ENCODE data around the gene GEMIN7. TPM values are rescaled to one million over a fixed set of nuclear protein-coding genes. Genes with fewer than 3 reads are reported as not detected.

The GEMIN7 gene
- total and polyA plus RNA-seq, 11 donors = 11.4 to 40.8 (median 17.2) TPM

GRCh38 chr19:45135176-45135885, 56.3 kb downstream of the GEMIN7 start:
- 94 to 98% (median 97%) methylated on average over 21 of the region's 21 CpGs for WGBS, 4 donors
- DNase-seq = no peak
- no peaks in the 10 kb centered on the region for H3K9me3 ChIP-seq
- H3K36me3 ChIP-seq = peaks cover 0 to 1% (median 0%) of the 10 kb centered on the region in 9 donors
- no peak for ATAC-seq
- H3K4me3 ChIP-seq = no peak overlapping the region
- no peak overlapping the region for H3K27ac ChIP-seq
- peaks cover 0 to 25% (median 17%) of the 10 kb centered on the region in 12 donors for H3K4me1 ChIP-seq
- intact Hi-C loops (cut with DNase I) = no loop called here
- no peaks in the 10 kb centered on the region for H3K27me3 ChIP-seq
- no peak for TF ChIP-seq CTCF (IDR thresholded peaks at IDR 0.05)
- no peak for TF ChIP-seq POLR2A (IDR thresholded peaks at IDR 0.05)

GRCh38 chr19:45136507-45137178, 57.6 kb downstream of the GEMIN7 start:
- H3K4me3 ChIP-seq = peak overlapping the region in 2 of 12 donors; percentile 5 to 11
- WGBS, 4 donors = 60 to 73% (median 65%) methylated on average over 9 to 12 of the region's 12 CpGs
- intact Hi-C loops (cut with DNase I) = no loop called here
- peak overlapping the region in 10 of 12 donors; percentile 10 to 71 (median 52) for H3K27ac ChIP-seq
- peaks cover 0 to 25% (median 17%) of the 10 kb centered on the region in 12 donors for H3K4me1 ChIP-seq
- H3K9me3 ChIP-seq = no peaks in the 10 kb centered on the region
- H3K27me3 ChIP-seq = no peaks in the 10 kb centered on the region
- H3K36me3 ChIP-seq = peaks cover 0 to 14% (median 8%) of the 10 kb centered on the region in 9 donors
- DNase-seq (no peak), ATAC-seq (peak in 1 of 4 donors; percentile 12)
- no peak for TF ChIP-seq POLR2A (IDR thresholded peaks at IDR 0.05)
- no peak for TF ChIP-seq CTCF (IDR thresholded peaks at IDR 0.05)

DNA sequence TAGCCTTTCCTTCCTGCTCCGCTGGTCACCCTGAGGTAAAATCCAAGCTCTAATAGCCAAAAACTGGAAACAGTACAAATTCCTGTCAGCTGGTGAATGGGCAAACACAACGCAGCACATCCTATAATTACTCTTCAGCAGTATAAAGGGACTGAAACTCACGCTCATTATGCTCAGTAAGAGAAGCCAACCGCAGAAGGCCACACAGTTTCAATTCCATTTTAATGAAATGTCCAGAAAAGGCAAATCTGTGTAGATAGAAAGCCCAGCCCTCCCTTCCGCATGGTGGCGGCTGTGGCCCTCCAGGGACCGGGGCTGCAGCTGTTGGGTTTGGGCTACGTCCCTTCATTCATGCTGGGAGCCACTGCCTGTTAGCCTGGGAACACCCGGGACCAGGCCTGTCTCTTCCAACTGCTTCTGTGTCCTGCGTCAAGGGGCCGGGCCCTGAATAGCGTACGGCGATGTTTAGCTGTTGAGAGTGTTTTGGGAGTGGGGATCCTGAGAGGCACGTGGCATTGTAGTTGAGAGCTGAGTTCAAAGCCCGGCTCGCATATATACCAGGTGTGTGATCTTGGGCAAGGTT, 58.2 kb downstream of the GEMIN7 start:
- WGBS, 4 donors = 52 to 73% (median 56%) methylated on average over 17 of the region's 17 CpGs
- no peaks in the 10 kb centered on the region for H3K27me3 ChIP-seq
- intact Hi-C loops (cut with DNase I) = no loop called here
- peaks cover 0 to 20% (median 12%) of the 10 kb centered on the region in 9 donors for H3K36me3 ChIP-seq
- no peaks in the 10 kb centered on the region for H3K9me3 ChIP-seq
- H3K4me3 ChIP-seq = peak overlapping the region in 2 of 12 donors; percentile 5 to 11
- ATAC-seq = peak; percentile 58 to 88 (median 71)
- H3K27ac ChIP-seq = peak overlapping the region in 10 of 12 donors; percentile 10 to 71 (median 52)
- peaks cover 0 to 25% (median 17%) of the 10 kb centered on the region in 12 donors for H3K4me1 ChIP-seq
- DNase-seq = peak in 4 of 5 donors; percentile 57 to 81 (median 62)
- TF ChIP-seq POLR2A (IDR thresholded peaks at IDR 0.05) (no peak), CTCF (IDR thresholded peaks at IDR 0.05) (peak in 1 of 12 donors; percentile 13)

DNA sequence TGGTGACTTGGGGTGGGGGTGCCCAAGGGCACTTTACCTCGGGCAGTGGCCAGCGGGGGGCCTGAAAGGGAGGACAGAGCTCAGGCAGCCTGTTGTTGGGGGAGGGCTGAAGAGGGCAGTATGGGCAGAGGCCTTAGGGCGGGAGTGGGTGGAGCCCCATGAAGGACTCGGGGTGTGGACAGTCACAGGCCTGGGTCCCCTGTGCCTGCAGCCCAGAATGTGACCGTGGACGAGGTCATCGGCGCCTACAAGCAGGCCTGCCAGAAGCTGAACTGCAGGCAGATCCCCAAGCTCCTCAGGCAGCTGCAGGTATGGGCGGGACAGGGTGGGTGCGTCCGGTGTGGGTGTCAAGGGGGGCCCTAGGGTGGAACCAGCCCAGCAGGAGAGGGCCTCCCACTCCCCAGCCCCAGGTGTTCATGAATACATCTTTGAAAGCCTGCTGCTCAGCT, 59.3 kb downstream of the GEMIN7 start:
- no peak for ATAC-seq
- Histone ChIP-seq H3K27ac (peak overlapping the region in 2 of 12 donors; percentile 13 to 32), H3K4me3 (no peak overlapping the region), H3K9me3 (no peaks in the 10 kb centered on the region), H3K36me3 (peaks cover 0 to 30% (median 22%) of the 10 kb centered on the region in 9 donors), H3K4me1 (peaks cover 0 to 25% (median 17%) of the 10 kb centered on the region in 12 donors), H3K27me3 (no peaks in the 10 kb centered on the region)
- no peak for DNase-seq
- intact Hi-C loops (cut with DNase I) = no loop called here
- TF ChIP-seq POLR2A (IDR thresholded peaks at IDR 0.05) (no peak), CTCF (IDR thresholded peaks at IDR 0.05) (no peak)
- WGBS, 4 donors = 80 to 88% (median 85%) methylated on average over 10 to 11 of the region's 11 CpGs

All from heart left ventricle (tissue), 16 donors.